ENCODE data around the gene OXSR1.
"Not testable (repeated sequence)": the region's sequence is repeated elsewhere in the genome, so short reads cannot be mapped to it uniquely, and the experiment has no call there.

Gene OXSR1

DNA sequence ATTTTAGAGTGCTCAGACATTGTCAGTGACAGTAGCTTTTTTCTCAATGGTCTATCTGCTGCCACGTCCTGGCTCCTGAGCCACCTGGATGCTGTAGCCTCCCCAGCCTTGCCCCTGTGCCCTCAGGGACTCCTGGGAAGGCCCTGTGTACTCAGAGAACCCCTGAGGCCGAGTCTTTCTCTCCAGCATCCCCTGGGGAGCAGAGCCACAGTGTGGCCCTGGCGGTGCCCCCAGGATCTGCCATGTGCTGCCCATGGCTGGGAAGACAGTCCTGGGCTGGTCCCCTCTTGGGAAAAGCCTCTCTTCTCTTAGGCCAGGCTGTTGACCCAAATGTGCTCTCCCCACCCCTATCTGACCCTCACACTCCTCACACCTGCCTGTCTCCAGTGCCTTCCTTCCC lies 21.8 kb upstream of the OXSR1 start:
- no peak for DNase-seq (ENCODE audit: low spot score)

DNA sequence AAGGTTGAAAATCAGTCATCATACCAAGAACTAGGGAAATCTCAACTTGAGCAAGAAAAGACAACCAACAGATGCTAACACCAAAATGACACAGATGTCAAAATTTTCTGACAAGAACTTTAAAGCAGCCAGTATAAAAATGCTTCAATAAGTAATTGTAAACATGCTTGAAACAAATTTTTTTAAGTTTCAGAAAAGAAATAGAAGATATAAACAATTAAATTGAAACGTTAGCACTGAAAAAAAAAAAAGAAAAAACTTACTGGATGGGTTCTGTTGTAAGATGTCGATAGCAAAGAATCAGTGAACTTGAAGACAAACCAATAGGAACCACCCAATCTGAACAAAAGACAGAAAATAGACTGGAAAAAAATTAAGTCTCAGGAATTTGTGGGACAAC lies 18.8 kb upstream of the OXSR1 start:
- DNase-seq (ENCODE audit: low spot score) = no peak

DNA sequence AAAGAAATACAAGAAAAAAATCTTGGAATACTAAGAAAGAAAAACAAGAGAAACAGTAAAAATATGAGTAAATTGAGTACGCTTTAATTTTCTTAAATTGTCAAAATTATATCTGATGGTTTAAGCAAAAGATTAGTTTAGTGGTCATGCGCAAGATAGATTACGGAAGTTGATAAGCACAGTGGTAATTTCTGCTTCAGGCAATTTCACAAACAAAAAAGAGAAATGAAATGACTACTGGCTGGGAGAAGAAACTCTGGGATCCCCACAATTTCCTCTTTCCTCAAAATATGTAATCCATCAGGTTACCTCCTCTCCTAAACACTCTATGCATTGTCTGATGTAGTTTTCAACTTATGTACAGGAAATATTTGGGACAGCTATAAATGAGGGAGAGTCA lies 17.9 kb upstream of the OXSR1 start:
- DNase-seq (ENCODE audit: low spot score) = no peak

DNA sequence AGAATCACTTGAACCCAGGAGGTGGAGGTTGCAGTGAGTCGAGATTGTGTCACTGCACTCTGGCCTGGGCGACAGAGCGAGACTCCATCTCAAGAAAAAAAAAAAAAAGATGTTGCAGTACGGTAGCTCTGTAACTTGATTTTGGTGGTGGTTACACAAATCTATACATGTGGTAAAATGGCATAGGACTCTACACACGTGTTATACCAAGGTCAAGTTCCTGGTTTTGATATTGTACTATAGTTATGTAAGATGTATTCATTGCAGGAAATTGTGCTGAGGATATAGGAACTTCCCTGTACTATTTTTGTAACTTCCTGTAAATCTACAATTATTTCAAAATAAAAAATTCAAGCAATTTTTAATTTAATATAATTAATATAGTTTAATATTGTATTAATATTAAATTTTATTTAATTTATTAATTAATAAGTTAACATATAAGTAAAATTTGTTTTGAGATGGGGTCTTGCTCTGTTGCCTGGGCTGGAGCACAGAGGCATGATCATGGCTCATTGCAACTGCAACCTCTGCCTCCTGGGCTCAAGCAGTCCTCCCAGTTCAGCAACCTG lies 16.9 kb upstream of the OXSR1 start:
- no peak for DNase-seq (ENCODE audit: low spot score)

DNA sequence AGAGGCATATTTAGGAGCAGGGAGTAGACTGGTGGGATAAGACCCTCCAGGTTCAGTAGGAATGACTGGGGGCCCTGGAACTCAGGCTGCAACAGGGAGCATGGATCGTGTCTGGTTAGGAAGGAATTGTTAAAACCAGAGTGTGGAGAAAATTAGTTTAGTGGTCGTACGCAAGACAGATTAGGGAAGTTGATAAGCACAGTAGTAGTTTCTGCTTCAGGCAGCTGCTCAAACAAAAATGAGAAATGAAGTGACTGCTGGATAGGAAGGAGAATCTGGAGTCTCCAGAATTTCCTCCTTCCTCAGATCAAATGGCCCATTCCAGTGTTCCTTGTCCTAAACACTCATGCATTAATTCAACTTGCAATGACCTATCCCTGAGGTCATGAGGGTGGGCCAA lies 15.6 kb upstream of the OXSR1 start:
- DNase-seq (ENCODE audit: low spot score) = no peak

DNA sequence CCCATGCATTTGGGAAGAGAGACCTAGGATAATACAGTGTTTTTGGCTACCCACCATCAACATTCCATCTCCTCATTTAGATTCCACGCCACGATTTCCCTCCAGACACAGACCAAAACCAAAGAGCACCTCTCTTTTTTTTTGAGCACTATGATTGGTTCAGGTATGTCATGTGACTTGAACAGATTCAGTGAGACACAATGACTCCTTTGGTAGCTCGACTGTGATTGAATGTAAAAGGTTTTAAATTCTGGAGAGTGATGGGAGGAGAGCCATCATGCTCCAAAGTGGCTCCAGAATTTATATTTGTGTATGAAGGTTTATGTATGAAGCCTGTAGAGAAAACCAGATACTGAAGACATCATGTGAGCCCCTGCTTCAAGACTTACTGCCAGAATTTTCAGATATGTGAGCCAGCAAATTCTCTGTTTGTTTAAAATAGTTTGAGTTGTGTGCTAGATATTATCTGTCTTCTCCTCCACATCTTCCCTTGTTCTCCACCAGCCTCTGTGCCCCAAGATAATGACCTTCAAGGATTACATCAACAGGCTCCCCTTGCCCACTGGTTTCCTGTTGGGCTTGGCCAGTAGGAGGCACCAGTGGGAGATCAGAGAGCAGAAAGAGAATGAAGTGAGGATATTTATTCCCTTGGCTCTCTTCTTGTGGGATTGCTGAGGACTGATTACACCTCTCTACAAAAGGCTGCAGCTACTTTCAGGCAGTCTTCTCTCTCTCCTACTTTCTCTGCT lies 14.4 kb upstream of the OXSR1 start:
- no peak for DNase-seq (ENCODE audit: low spot score)

DNA sequence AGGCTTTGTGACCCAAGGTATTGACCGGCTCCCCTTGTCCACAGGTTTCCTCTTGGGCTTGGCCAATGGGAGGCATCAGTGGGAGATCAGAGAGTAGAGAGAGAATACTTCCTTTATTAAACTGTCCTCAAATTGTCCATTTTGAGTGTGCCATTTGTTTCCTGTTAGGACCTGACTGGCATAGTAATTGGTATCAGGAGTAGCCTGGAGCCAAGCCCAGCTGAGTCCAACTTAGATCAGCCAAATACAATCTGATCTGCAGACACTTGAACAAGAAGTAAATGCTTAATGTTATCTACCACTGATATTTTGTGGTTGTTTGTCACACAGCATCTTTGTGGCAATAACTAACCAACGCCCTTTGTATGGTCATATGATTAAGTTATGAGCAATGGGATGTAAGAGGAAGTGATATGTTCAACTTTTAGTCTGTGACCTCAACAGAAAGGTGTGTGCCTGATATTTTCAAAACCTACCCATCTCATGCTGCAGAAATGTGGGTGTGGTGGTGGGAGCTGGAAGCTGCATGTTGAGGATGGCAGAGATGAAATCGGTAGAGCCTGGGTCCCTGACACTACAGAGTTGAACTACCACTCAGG lies 13.6 kb upstream of the OXSR1 start:
- no peak for DNase-seq (ENCODE audit: low spot score)

DNA sequence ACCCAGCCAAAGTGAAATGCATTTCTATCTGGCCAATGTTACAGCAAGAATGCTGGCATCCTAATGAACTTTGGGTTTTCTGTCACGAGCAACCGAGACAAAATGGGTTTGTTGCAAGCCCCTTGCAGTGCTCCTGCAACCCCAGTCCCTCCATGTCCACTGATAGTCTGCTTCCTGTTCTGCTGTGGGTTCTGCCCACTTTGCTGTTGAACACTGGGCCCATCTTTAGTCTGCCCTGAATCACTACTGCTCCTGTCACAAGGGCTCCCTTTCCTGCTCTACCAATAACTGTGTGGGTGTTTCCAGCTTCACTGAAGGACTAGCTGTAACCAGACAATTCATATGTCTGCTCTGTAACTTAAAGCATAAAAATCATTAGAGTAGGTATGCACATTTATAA lies 12.7 kb upstream of the OXSR1 start:
- no peak for DNase-seq (ENCODE audit: low spot score)

DNA sequence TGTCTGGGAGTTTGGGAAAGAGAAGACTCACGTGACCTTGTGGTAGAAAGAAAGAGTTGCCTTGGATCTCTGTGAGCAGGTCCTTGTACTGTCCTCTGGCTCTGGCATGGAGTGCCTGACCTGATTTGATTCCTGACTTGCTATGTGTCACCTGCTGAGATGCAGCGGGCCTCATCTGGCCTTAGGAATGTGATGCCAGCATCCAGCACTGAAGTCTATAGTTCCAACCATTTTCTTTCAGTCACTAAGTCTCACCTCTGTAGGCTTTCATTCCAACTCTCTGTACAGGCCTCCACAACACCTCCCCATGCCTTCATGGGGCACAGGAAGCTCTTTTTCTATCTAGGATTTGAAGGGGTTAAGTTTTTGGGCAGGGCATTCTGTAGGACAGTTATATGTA lies 12.1 kb upstream of the OXSR1 start:
- DNase-seq (ENCODE audit: low spot score) = no peak

DNA sequence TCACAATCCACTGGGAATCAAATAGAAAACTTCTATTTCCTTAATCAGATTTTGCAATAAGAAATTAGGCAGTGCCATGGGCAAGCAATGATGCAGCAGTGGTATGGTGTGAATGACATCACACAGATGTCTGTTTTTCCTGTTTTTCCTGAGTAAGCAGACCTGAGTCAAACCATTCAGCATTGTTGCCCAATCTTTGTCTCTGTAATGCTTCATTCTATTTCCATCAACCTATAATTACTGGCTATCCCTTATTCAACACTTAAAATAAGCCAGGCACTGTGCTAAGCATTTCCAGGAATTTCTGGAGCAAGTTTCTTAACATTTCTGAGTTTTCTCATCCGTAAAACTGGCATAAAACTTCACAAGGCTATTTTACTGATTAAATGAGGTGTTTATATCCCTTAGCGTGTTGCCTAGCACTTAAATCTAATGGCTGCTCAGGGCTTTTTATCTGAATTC lies 11.3 kb upstream of the OXSR1 start:
- no peak for DNase-seq (ENCODE audit: low spot score)

DNA sequence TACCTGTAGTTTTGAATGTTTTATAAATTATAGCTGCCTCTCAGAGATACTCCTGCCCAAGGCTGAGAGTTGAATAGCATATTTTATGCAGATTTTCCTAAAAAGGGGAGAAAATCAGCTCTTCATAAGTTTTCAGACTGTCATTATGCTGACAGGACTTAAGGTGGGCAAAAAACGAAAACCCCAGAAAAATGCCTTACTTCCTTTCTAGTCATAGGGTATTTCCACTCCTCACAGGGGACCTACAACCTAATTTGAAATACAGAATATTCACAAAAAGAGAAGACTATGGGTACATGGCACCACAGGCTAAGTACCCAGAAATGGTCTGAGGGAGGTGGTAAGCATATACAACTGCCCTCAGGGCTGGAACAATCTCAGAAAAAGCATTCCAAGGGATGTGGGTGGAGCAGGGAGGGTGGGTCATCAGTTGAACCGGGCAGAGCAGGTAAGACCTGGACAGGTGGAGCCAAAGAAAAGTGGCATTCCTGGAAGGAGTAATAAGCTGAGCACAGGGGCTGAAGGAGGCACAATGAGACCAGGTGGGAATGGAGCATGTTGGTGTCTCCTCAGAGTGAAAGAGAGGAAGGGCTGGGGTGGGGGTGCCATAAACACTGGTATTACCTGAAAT lies 10.6 kb upstream of the OXSR1 start:
- DNase-seq (ENCODE audit: low spot score) = no peak

DNA sequence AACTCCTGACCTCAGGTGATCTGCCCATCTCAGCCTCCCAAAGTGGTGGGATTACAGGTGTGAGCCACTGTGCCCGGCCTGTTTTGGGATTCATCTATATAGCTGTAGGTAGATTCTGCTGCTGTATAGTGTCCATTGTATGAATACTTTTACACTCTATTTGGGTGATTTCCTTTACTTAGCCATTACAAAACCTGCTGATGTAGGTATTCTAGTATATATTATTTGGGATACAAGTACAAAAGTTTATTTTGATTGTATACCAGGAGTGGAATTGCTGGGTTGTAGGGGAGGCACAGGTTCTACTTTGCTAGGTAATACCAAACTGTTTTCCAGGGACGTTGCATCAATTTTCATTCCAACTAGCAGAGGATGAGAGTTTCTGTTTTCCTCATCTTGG lies 9.5 kb upstream of the OXSR1 start:
- DNase-seq (ENCODE audit: low spot score) = no peak

DNA sequence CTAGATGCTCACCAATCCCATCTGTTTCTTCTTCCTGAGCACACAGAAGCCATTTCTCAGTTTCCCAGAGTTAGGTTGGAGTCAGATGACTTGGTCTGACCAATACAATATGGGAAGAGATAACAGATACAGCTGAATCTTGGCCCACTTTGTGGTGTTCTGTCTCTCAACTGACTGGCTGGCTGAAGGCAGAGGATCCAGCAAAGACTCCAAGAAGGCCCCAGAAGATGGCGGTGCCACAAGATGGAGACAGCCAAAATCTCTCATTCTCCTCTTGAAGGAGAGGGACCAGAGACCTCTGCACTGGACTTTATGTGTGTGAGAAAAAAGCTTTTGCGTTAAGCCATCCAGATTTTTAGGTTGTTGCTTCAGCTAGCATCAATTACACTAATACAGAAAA lies 8.2 kb upstream of the OXSR1 start:
- DNase-seq (ENCODE audit: low spot score) = no peak

DNA sequence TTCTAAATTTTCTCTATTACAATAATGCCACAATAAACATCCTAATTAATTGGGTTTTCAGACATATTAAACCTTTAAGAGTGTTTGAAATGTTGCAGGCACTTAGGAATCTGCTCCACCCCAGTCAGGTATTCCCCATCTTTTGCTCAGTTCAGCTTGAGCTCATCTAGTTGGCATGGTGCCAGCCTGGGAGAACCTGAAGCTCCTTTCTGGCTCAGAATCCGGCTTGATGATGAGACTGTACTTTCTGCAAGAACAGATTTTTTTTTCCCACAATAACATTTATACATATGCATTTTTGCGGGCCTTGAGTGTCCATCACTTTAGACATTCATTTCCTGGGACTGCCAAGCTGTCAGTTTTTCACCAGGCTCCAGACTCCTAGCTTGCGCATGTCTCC lies 7.7 kb upstream of the OXSR1 start:
- no peak for DNase-seq (ENCODE audit: low spot score)

DNA sequence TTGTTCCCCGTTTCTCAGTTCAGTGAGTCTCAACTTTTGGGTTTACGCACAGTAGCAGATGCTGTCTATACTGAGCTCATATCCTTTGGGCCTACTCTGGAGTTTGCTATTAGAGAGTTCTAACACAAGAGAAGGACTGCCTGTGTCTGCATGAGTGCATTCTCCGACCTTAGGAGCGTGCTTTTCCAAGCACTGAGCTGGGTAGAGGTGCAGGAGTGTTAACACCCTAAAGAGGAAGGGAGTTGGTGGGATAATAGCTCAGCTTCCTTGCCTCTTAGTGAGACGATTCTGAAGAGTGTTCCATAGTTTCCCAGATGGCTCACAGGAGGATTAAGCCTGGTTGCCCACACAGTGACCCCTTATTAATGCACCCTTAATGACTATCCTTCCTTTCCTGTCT lies 6.9 kb upstream of the OXSR1 start:
- no peak for DNase-seq (ENCODE audit: low spot score)

DNA sequence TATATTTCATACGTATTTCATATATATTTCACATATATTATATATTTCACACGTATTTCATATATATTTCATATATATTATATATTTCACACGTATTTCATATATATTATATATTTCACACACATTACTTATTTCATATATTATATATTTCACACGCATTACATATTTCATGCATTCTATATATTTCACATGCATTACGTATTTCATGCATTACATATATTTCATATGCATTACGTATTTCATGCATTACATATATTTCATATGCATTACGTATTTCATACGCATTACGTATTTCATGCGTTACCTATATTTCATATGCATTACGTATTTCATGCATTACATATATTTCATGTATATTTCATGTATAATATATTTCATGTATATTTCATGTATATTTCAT lies 4.6 kb upstream of the OXSR1 start:
- DNase-seq (ENCODE audit: low spot score) = not testable (repeated sequence)

DNA sequence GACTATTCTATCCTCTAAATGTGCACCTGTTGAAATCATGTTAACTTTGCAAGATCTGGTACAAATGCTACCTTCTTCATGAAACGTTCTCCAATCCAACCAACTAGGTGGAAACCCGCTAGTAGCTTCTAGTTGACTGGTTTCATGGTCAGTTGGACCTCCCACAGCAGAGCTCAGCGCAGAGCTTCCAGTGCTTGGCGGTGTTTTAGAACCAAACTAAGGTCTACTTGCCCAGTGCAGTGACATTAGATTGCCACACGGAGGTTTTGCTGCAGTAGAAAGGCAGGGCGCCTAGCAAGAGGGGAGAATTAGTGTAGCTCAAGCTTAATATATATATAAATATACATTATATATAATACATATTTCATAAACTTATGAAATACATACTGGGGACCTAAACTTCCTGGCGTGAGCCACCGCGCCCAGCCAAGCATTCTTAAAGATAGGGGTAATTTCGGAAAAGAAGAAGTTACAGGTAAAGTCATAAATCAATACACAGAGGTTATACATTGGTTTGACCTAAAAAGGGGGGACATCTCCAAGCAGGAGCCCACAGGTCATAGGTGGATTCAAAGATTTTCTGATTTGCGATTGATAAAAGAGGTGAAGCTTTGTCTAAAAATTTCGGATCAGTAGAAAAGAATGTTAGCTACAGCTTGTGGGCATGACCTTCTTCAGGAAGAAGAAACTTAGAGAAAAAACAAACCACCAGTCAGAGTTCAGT lies 2.1 kb upstream of the OXSR1 start:
- peak; percentile 47 for DNase-seq (ENCODE audit: low spot score)

DNA sequence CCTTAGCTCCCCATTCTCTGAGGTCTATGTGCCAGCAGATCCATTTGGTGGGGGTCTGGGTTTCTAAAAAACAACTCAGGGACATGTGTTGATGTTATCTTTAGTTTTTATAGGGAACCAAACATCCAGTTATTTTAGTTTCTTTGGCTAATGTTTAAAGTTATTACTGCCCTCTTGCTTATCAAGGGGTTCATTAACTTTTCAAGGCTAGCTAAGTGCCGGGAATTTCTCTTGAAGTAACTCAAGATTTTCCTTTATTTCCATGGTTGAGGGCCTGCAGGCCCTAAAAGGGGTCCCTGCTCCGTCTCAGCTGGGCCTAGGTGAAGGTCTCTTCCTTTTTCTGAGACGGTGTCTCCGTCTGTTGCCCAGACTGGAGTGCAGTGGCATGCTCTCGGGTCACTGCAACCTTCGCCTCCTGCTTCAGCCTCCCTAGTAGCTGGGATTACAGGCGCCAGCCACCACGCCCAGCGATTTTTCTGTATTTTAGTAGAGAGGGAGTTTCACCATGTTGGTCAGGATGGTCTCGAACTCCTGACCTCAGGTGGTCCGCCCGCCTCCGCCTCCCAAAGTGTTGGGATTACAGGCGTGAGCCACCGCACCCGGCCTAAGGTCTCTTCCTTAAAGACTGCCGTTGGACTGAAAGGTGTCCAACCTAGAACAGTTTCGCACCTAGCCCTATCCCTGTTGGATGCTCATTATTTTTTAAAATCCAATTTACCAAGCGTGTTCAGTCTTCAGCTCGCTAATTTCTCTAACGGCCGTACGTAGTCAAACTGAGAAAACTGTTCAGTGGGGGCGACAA lies 1.3 kb upstream of the OXSR1 start:
- no peak for DNase-seq (ENCODE audit: low spot score)

DNA sequence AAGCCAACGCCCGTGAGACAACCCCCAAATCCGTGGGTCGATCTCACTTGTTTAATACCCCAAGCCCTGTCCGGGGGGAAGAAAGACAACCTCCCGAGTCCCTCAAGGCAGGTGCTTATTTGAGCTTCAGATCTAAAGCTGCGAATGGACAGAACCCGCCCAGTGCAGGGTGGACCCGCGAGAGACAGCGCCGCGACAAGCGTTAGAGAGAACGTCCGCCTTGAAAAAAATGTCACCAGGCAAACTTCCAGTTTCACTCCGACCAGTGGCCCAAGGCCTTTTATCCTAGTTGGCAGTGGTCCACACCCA lies 740 bp upstream of the OXSR1 start:
- no peak for DNase-seq (ENCODE audit: low spot score)

DNA sequence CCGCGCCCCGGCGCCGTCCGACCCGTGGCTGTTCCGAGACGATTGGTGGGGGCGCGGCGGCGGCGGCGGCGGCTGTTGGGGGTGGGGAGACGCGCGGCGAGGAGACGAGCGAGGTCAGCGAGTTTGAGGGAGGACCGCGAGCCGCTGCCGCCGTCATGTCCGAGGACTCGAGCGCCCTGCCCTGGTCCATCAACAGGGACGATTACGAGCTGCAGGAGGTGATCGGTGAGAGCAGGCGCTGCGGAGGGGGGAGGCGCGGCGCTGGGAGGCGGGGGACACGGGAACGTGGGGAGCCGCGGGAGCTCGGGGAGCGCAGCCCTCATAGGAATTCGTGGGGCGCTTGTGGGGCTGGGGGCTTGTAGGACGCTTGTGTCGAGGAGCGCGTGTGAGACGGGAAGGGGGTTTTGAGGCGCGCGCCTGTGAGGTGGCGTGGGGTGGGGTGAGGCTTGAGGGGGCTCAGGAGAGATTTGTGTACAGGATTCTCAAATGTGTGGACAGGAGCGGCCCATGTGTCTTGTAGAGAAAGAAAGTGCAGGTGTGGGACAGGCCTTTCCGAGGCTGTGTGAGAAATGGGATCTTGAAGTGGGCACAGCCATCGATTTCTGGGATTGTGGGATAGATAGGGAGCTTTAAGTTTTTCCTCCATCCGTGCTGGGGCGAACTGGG lies 518 bp downstream of the OXSR1 start:
- peak; percentile 42 for DNase-seq (ENCODE audit: low spot score)

DNA sequence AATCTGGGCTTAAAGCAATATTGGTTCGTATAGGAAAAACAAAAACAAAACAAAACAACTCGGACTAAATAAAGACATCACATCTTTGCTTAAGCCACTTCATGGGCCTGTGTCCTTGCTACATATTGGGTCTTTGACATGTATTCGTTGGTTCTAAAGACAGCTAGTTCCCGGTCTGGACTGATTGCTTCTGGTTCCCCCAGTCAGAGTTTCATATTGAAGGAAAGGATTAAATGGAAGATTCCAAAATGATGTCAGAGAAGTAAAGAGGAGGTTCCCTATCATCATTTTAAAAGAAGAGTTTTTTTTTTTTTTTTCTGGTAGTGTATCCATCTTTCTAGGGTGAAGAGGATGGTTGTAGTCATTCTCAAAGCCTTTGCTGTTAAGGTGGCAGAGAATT lies 2.3 kb downstream of the OXSR1 start:
- no peak for DNase-seq (ENCODE audit: low spot score)

Measured in hematopoietic multipotent progenitor cell treated with erythropoietin and hydrocortisone succinate and interleukin-3 and kit ligand, for 15 days (in vitro differentiated cells).